DOHH2 (cell line): Measurements from ENCODE around the gene ZNF814.
"Not testable (repeated sequence)": the region's sequence is repeated elsewhere in the genome, so short reads cannot be mapped to it uniquely, and the experiment has no call there.

Experiments used
- H3F3A ChIP-seq: fragments of 200-600 bp; sonication (generic), shearing (Covaris generic); 2 replicates; pipeline ENCODE4 v1.6.0; 2016; ENCODE audit warnings: antibody characterized with exemption, mild to moderate bottlenecking; ENCODE audit not compliant: control insufficient read depth, insufficient read depth
- H3K27ac ChIP-seq: fragments of 200-600 bp; sonication (generic); 2 replicates; pipeline ENCODE4 v1.5.1; 2014; ENCODE audit warnings: low read depth, mild to moderate bottlenecking, low read length, moderate library complexity
- H3K27me3 ChIP-seq: fragments of 200-600 bp; sonication (generic); 2 replicates; pipeline ENCODE4 v1.6.1; 2014; ENCODE audit warnings: mild to moderate bottlenecking, low read length, mixed read lengths; ENCODE audit not compliant: control insufficient read depth
- H3K36me3 ChIP-seq: fragments of 200-600 bp; sonication (generic); 2 replicates; pipeline ENCODE4 v1.6.1; 2014; ENCODE audit warnings: mild to moderate bottlenecking, low read length, moderate library complexity, mixed read lengths; ENCODE audit not compliant: control insufficient read depth
- H3K4me1 ChIP-seq: fragments of 200-600 bp; sonication (generic); 2 replicates; pipeline ENCODE4 v1.6.1; 2014; ENCODE audit warnings: mild to moderate bottlenecking, low read length, mixed read lengths; ENCODE audit not compliant: control insufficient read depth
- H3K4me2 ChIP-seq: fragments of 200-600 bp; sonication (generic); 2 replicates; pipeline ENCODE4 v1.6.0; 2014; ENCODE audit warnings: mild to moderate bottlenecking, low read length, moderate library complexity
- H3K4me3 ChIP-seq: fragments of 200-600 bp; sonication (generic); 2 replicates; pipeline ENCODE4 v1.5.1; 2014; ENCODE audit warnings: mild to moderate bottlenecking, low read length, mixed read lengths
- H3K79me2 ChIP-seq: fragments of 200-600 bp; sonication (generic); 2 replicates; pipeline ENCODE4 v1.6.1; 2014; ENCODE audit warnings: mild to moderate bottlenecking, low read length, mixed read lengths; ENCODE audit not compliant: control insufficient read depth
- H3K9me2 ChIP-seq: fragments of 200-600 bp; sonication (generic); replicated peaks from 2 replicates; pipeline ENCODE4 v1.6.1; 2014; ENCODE audit warnings: mild to moderate bottlenecking, low read length, mixed read lengths; ENCODE audit not compliant: control insufficient read depth
- H3K9me3 ChIP-seq: fragments of 200-600 bp; sonication (generic); 2 replicates; pipeline ENCODE4 v1.6.1; 2014; ENCODE audit warnings: antibody characterized with exemption, low read length, mixed read lengths; ENCODE audit not compliant: control insufficient read depth, insufficient read depth
- H4K20me1 ChIP-seq: fragments of 200-600 bp; sonication (generic); 2 replicates; pipeline ENCODE4 v1.6.0; 2014; ENCODE audit warnings: low read depth, mild to moderate bottlenecking, antibody characterized with exemption, low read length, moderate library complexity; ENCODE audit not compliant: control insufficient read depth, insufficient read depth
- CTCF ChIP-seq: fragments of 200-600 bp; sonication (generic); IDR thresholded peaks from one replicate; pipeline ENCODE4 v1.5.1; 2014; ENCODE audit warnings: antibody characterized with exemption, mild to moderate bottlenecking, low read depth, low read length; ENCODE audit not compliant: poor library complexity, severe bottlenecking
- EZH2phosphoT487 ChIP-seq: fragments of 200-600 bp; sonication (generic); IDR thresholded peaks from 2 replicates; pipeline ENCODE4 v1.6.1; 2017; ENCODE audit warnings: borderline replicate concordance, mild to moderate bottlenecking, antibody characterized with exemption, low read length, moderate library complexity, mixed read lengths

The ZNF814 gene

GRCh38 chr19:57814505-57815246 lies 74.2 kb downstream of the ZNF814 start, which contains the start of gene ZNF552:
TSS of gene ZNF552 (minus strand) at chr19:57814913. CDS start at chr19:57814743, 170 bp downstream.
- H3K27me3 ChIP-seq: no peaks in the 10 kb centered on the region
- H3F3A ChIP-seq: no peaks in the 10 kb centered on the region
- no peaks in the 10 kb centered on the region for H3K9me2 ChIP-seq
- H3K4me3 ChIP-seq: peak within 1 kb of the TSS; percentile 78
- H3K4me1 ChIP-seq: peaks cover 30% of the 10 kb centered on the region
- H4K20me1 ChIP-seq: no peaks in the 10 kb centered on the region
- TF ChIP-seq EZH2phosphoT487 (no peak), CTCF (no peak)
- H3K36me3 ChIP-seq: peaks cover 19% of the 10 kb centered on the region
- H3K79me2 ChIP-seq: peaks cover 24% of the 10 kb centered on the region
- 0 out of 2 replicates have a peak within 1 kb of the TSS, but pooled peaks have one; percentile 7 for H3K27ac ChIP-seq
- H3K9me3 ChIP-seq: no peaks in the 10 kb centered on the region
- H3K4me2 ChIP-seq: peak within 1 kb of the TSS; percentile 72

GRCh38 chr19:57813919-57814504 lies 74.8 kb downstream of the ZNF814 start:
- no peaks in the 10 kb centered on the region for H4K20me1 ChIP-seq
- H3F3A ChIP-seq: no peaks in the 10 kb centered on the region
- H3K79me2 ChIP-seq: peaks cover 18% of the 10 kb centered on the region
- no peaks in the 10 kb centered on the region for H3K9me3 ChIP-seq
- peak overlapping the region; percentile 78 for H3K4me3 ChIP-seq
- H3K4me2 ChIP-seq: peak overlapping the region; percentile 72
- H3K27me3 ChIP-seq: no peaks in the 10 kb centered on the region
- no peak for TF ChIP-seq EZH2phosphoT487
- no peak for TF ChIP-seq CTCF
- no peaks in the 10 kb centered on the region for H3K9me2 ChIP-seq
- H3K4me1 ChIP-seq: peaks cover 30% of the 10 kb centered on the region
- peaks cover 26% of the 10 kb centered on the region for H3K36me3 ChIP-seq
- H3K27ac ChIP-seq: 0 out of 2 replicates have a peak overlapping the region, but pooled peaks have one; percentile 7

GRCh38 chr19:57812975-57813820 lies 75.6 kb downstream of the ZNF814 start:
- Histone ChIP-seq H3K4me3 (peak overlapping the region; percentile 78), H3K4me1 (peaks cover 23% of the 10 kb centered on the region), H3K36me3 (peaks cover 30% of the 10 kb centered on the region), H3K4me2 (peak overlapping the region; percentile 72), H3K79me2 (peaks cover 16% of the 10 kb centered on the region)
- H3F3A ChIP-seq, H3K27ac ChIP-seq, H3K9me2 ChIP-seq, H4K20me1 ChIP-seq, H3K27me3 ChIP-seq, H3K9me3 ChIP-seq: not testable (repeated sequence)
